HepG2 (cell line): ENCODE data around the gene CAMSAP1. TPM values are rescaled to one million over a fixed set of nuclear protein-coding genes. Genes with fewer than 3 reads are reported as not detected.

Experiments
- ATAC-seq: fragments of 200-7000 bp; cut with Tn5 transposase; 3 replicates; pipeline ENCODE4 v1.9.1; 2020; ENCODE audit warnings: mild to moderate bottlenecking, moderate library complexity
- BruUV-seq: library from RNA; stranded (reverse); fragments of 400-500 nt; replicated peaks from 2 replicates; lab custom pipeline; 2021; lab: Mats Ljungman, UMichigan
- CTCF ChIA-PET: fragments of 300-600 bp; formaldehyde crosslinking; extraction: SDS; loops from one replicate; lab custom pipeline; 2021; ENCODE audit warnings: low total read pairs, inconsistent platforms, low intra/inter-chr PET ratio; lab: Yijun Ruan, JAX
- POLR2A ChIA-PET: fragments of 350-600 bp; sonication (Branson Sonifier 250); formaldehyde crosslinking; loops from one replicate; lab custom pipeline; 2020; ENCODE audit warnings: antibody characterized with exemption, inconsistent platforms; lab: Yijun Ruan, JAX
- DNase-seq: peaks from one replicate; pipeline ENCODE4 v3.0.0-alpha.2; 2015; ENCODE audit warnings: low spot score
- FAIRE-seq: peaks from 3 replicates; lab custom pipeline; 2011; peaks lifted over from hg19 to GRCh38; lab: Jason Lieb, UNC
- H2AFZ ChIP-seq: one replicate; pipeline ENCODE4 v1.6.1; 2011; ENCODE audit warnings: low read length, inconsistent platforms
- H3K27ac ChIP-seq: fragments of 300-600 bp; 3 replicates; pipeline ENCODE4 v1.8.0; 2011; ENCODE audit warnings: mixed run types, mild to moderate bottlenecking, mixed read lengths, low read length, inconsistent platforms; ENCODE audit not compliant: insufficient read depth; ENCODE audit errors: extremely low read length
- H3K27me3 ChIP-seq, 2 experiments: fragments of 200-600 bp in 1 of 2; 2 replicates in 1 of 2; 3 replicates in 1 of 2; pipeline versions ENCODE4 v1.6.0 to v1.8.0; 2011; ENCODE audit warnings: low read length in 2 of 2, mild to moderate bottlenecking in 2 of 2, moderate library complexity in 2 of 2, inconsistent platforms in 1 of 2; ENCODE audit not compliant: insufficient read depth in 2 of 2, control insufficient read depth in 1 of 2
- H3K36me3 ChIP-seq, 2 experiments: fragments of 200-600 bp in 1 of 2; replicated peaks in 1 of 2; 2 replicates in 1 of 2; 3 replicates in 1 of 2; pipeline versions ENCODE4 v1.5.1 to v1.8.0; 2011; ENCODE audit warnings: low read length in 2 of 2, inconsistent platforms in 1 of 2; ENCODE audit not compliant: insufficient read depth in 2 of 2, control insufficient read depth in 1 of 2
- H3K4me1 ChIP-seq: 2 replicates; pipeline ENCODE4 v1.5.1; 2012; ENCODE audit warnings: low read length, inconsistent platforms; ENCODE audit not compliant: insufficient read depth
- H3K4me2 ChIP-seq: 2 replicates; pipeline ENCODE4 v1.6.0; 2011; ENCODE audit warnings: low read depth, low read length, inconsistent platforms
- H3K4me3 ChIP-seq, 3 experiments: fragments of 200-600 bp in 1 of 3; sonication (generic), shearing (Covaris generic) in 1 of 3; replicated peaks in 1 of 3; 2 replicates each; pipeline ENCODE4 v1.5.1; 2011 to 2016; ENCODE audit warnings: low read length in 3 of 3, inconsistent platforms in 2 of 3, low read depth in 2 of 3, mild to moderate bottlenecking in 2 of 3, control low read depth in 1 of 3, mixed read lengths in 1 of 3; ENCODE audit not compliant: insufficient read depth in 1 of 3
- H3K79me2 ChIP-seq: one replicate; pipeline ENCODE4 v1.6.1; 2011; ENCODE audit warnings: low read length, inconsistent platforms; ENCODE audit not compliant: insufficient read depth
- H3K9ac ChIP-seq: 2 replicates; pipeline ENCODE4 v1.6.0; 2011; ENCODE audit warnings: mild to moderate bottlenecking, low read depth, low read length, inconsistent platforms; ENCODE audit not compliant: insufficient read depth
- H3K9me3 ChIP-seq: 2 replicates; pipeline ENCODE4 v1.5.1; 2012; ENCODE audit warnings: mild to moderate bottlenecking, low read length
- H4K20me1 ChIP-seq: 2 replicates; pipeline ENCODE4 v1.6.0; 2011; ENCODE audit warnings: inconsistent platforms, mild to moderate bottlenecking, low read length, moderate library complexity; ENCODE audit not compliant: insufficient read depth
- FOXJ3 ChIP-seq: sonication (generic); formaldehyde crosslinking; IDR thresholded peaks from 2 replicates; pipeline ENCODE4 v1.4.0; 2020; ENCODE audit warnings: missing genetic modification reagents, mild to moderate bottlenecking, borderline replicate concordance
- ZNF276 ChIP-seq: sonication (generic); formaldehyde crosslinking; IDR thresholded peaks from 2 replicates; pipeline ENCODE4 v1.4.0; 2020; ENCODE audit warnings: mild to moderate bottlenecking, low read depth, missing genetic modification reagents
- ZNF30 ChIP-seq: sonication (generic); formaldehyde crosslinking; IDR thresholded peaks from 2 replicates; pipeline ENCODE4 v1.5.0; 2020; ENCODE audit warnings: mild to moderate bottlenecking, missing genetic modification reagents
- ZNF567 ChIP-seq: sonication (generic); formaldehyde crosslinking; IDR thresholded peaks from 2 replicates; pipeline ENCODE4 v1.8.1; 2023; ENCODE audit warnings: mild to moderate bottlenecking, missing genetic modification reagents, borderline replicate concordance
- ZNF710 ChIP-seq: sonication (generic); formaldehyde crosslinking; IDR thresholded peaks from 2 replicates; pipeline ENCODE4 v1.5.0; 2020; ENCODE audit warnings: mild to moderate bottlenecking, missing genetic modification reagents, borderline replicate concordance
- ZNF724P ChIP-seq: sonication (generic); formaldehyde crosslinking; IDR thresholded peaks from 2 replicates; pipeline ENCODE4 v1.8.0; 2022; ENCODE audit warnings: missing genetic modification reagents, borderline replicate concordance
- ZNF800 ChIP-seq: sonication (generic); formaldehyde crosslinking; IDR thresholded peaks from 2 replicates; pipeline ENCODE4 v1.4.0; 2020; ENCODE audit warnings: missing genetic modification reagents
- ZNF891 ChIP-seq: sonication (generic); formaldehyde crosslinking; IDR thresholded peaks from 2 replicates; pipeline ENCODE4 v1.5.0; 2020; ENCODE audit warnings: mild to moderate bottlenecking, missing genetic modification reagents
- WGBS: methylation state at CpG from one replicate; pipeline ENCODE4 v1.1.6; 2017; ENCODE audit warnings: low lambda C conversion rate; 5-methylcytosine and 5-hydroxymethylcytosine counted together
- in situ Hi-C: cut with HindIII; loops from 2 replicates; pipeline ENCODE4 v1.10.0; 2017; ENCODE audit warnings: low pct_unique_long_range_greater_than_20kb; ENCODE audit not compliant: extremely low pct_ligation_motif_present
- intact Hi-C: fragments of 100-400 bp; cut with micrococcal nuclease; formaldehyde crosslinking; loops from one replicate; pipeline ENCODE4 v1.10.0; 2022; ENCODE audit not compliant: unreplicated experiment
- polyA plus RNA-seq, 8 experiments: library from polyadenylated mRNA; depleted of rRNA in 3 of 8; stranded (reverse) in 7 of 8; unstranded in 1 of 8; fragments of >200 nt; fragmentation: Illumina TruSeq in 4 of 8; extraction: Trizol in 4 of 8; gene quantifications; 2 replicates each; pipeline versions ENCODE4 v1.2.1 to v1.2.3, GENCODE V29; 2011 to 2016; ENCODE audit warnings: low read depth in 4 of 8, missing spikeins in 1 of 8, mixed read lengths in 1 of 8; ENCODE audit not compliant: insufficient read depth in 1 of 8
- total RNA-seq, 5 experiments: library from RNA; depleted of rRNA; stranded (reverse); fragments of >200 nt; fragmentation: Illumina TruSeq; extraction: Trizol; gene quantifications; 2 replicates each; pipeline ENCODE4 v1.2.3, GENCODE V29; 2016; ENCODE audit warnings: low read depth in 1 of 5

CAMSAP1 gene
- total and polyA plus RNA-seq, 2 of the 13 experiments (the other 11 are each of a cell fraction or from before 2014, with no cell fraction given), result 3.8 to 12.4 TPM

GRCh38 chr9:135779571-135779970 lies 127.8 kb downstream of the CAMSAP1 start (continued):
- no peak for TF ChIP-seq ZNF724P (CRISPR knock-in tag)
- no peak for TF ChIP-seq ZNF891

- Histone ChIP-seq H3K4me3 (no peak overlapping the region), H3K9ac (no peak overlapping the region), H3K36me3 (no peaks in the 10 kb centered on the region), H4K20me1 (no peaks in the 10 kb centered on the region), H3K9me3 (no peaks in the 10 kb centered on the region), H3K27ac (no peak overlapping the region), H3K79me2 (no peaks in the 10 kb centered on the region), H3K27me3 (peaks cover 21 to 85% of the 10 kb centered on the region in 2 experiments), H3K4me2 (no peak overlapping the region), H3K4me1 (no peaks in the 10 kb centered on the region), H2AFZ (no peak overlapping the region)
- WGBS, result 9% methylated on average over 6 of the region's 19 CpGs
- FAIRE-seq (no peak), ATAC-seq (no peak), DNase-seq (no peak)
- TF ChIP-seq ZNF567 (no peak), FOXJ3 (CRISPR knock-in tag) (no peak), ZNF800 (CRISPR knock-in tag) (no peak), ZNF710 (CRISPR knock-in tag) (no peak), ZNF30 (CRISPR knock-in tag) (no peak), ZNF276 (CRISPR knock-in tag) (no peak)
- intact Hi-C loops, result no loop called here
- ChIA-PET POLR2A (no interaction called here), CTCF (no interaction called here)
- in situ Hi-C loops, result no loop called here
- BruUV-seq, result no TSS peak
Measured at GRCh38 chr9:135778421-135778820, 128.9 kb downstream of the CAMSAP1 start.
